ENCODE results near the gene RAC2.

Gene RAC2

GRCh38 chr22:37244114-37244921 is at the start of gene RAC2:
RAC2 (minus strand) TSS chr22:37244269; CDS start chr22:37244148, 121 bp downstream.
- DNase-seq (ENCODE audit: low read depth, low spot score) = no peak

- DNase-seq (ENCODE audit: low read depth, low spot score) = no peak
Observed at GRCh38 chr22:37293172-37293571, 49.1 kb upstream of the RAC2 start.

GRCh38 chr22:37292641-37293040 is 48.6 kb upstream of the RAC2 start:
- no peak for DNase-seq (ENCODE audit: low read depth, low spot score)

- DNase-seq (ENCODE audit: low read depth, low spot score) = no peak
Observed at GRCh38 chr22:37291559-37292298, 47.7 kb upstream of the RAC2 start.

- no peak for DNase-seq (ENCODE audit: low read depth, low spot score)
Observed at GRCh38 chr22:37290737-37291136, 46.7 kb upstream of the RAC2 start.

- DNase-seq (ENCODE audit: low read depth, low spot score) = no peak
Observed at GRCh38 chr22:37289156-37289735, 45.2 kb upstream of the RAC2 start.

- no peak for DNase-seq (ENCODE audit: low read depth, low spot score)
Observed at GRCh38 chr22:37288521-37288920, 44.5 kb upstream of the RAC2 start.

- DNase-seq (ENCODE audit: low read depth, low spot score) = no peak
Observed at GRCh38 chr22:37287550-37287951, 43.5 kb upstream of the RAC2 start.

GRCh38 chr22:37285937-37286336 is 41.9 kb upstream of the RAC2 start:
- no peak for DNase-seq (ENCODE audit: low read depth, low spot score)

GRCh38 chr22:37284805-37285355 is 40.8 kb upstream of the RAC2 start:
- no peak for DNase-seq (ENCODE audit: low read depth, low spot score)

- DNase-seq (ENCODE audit: low read depth, low spot score) = no peak
Observed at GRCh38 chr22:37284126-37284804, 40.2 kb upstream of the RAC2 start.

GRCh38 chr22:37283393-37283937 is 39.4 kb upstream of the RAC2 start:
- no peak for DNase-seq (ENCODE audit: low read depth, low spot score)

- DNase-seq (ENCODE audit: low read depth, low spot score) = no peak
Observed at GRCh38 chr22:37282385-37282677, 38.3 kb upstream of the RAC2 start, which contains the start of gene CYTH4. CYTH4 (plus strand) TSS chr22:37282508; CDS start chr22:37282570, 62 bp downstream.

- no peak for DNase-seq (ENCODE audit: low read depth, low spot score)
Observed at GRCh38 chr22:37281646-37282384, 37.7 kb upstream of the RAC2 start.

- no peak for DNase-seq (ENCODE audit: low read depth, low spot score)
Observed at GRCh38 chr22:37281195-37281594, 37.1 kb upstream of the RAC2 start.

- DNase-seq (ENCODE audit: low read depth, low spot score) = no peak
Observed at GRCh38 chr22:37280718-37281117, 36.6 kb upstream of the RAC2 start.

- no peak for DNase-seq (ENCODE audit: low read depth, low spot score)
Observed at GRCh38 chr22:37279331-37280181, 35.5 kb upstream of the RAC2 start.

- DNase-seq (ENCODE audit: low read depth, low spot score) = no peak
Observed at GRCh38 chr22:37278261-37278660, 34.2 kb upstream of the RAC2 start.

GRCh38 chr22:37277384-37277783 is 33.3 kb upstream of the RAC2 start:
- DNase-seq (ENCODE audit: low read depth, low spot score) = no peak

GRCh38 chr22:37276776-37277175 is 32.7 kb upstream of the RAC2 start:
- DNase-seq (ENCODE audit: low read depth, low spot score) = no peak

Measured in smooth muscle cell of the brain vasculature (primary cell).